ENCODE measurements around the gene POLR3E.

The POLR3E gene

DNA sequence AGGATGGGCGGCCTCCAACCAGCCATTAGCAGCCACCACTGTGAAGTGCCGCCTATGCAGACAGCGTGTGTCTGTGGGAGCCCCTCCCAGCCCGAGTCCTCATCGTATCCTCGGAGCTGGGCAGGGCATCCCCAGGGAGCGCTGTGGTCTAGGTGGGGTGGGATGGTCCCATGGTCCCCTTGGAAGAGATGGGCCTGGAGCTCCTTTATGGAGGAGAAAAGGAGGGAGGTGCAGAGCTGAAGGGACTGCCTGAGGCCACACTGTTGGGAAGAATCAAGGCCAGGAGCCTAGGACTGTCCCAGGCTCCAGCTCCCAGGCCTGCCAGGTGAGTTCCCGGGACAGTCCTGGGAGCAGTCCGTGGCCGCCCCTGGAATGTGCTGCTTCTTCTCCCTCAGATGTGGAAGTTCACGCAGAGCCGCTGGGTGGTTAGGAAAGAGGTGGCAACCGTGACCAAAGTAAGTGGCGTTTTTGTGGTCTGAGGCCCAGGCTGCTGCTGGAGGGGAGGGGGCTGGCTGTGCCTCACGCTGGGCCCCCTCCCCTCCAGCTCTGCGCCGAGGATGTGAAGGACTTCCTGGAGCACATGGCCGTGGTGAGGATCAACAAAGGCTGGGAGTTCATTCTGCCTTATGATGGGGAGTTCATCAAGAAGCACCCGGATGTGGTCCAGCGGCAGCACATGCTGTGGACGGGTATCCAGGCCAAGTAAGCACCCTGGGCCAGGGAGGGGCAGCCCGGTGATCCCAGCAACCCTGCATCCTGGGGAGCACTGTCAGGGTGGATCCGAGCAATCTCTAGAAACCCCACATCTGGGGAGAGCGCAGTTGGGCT, 27.0 kb downstream of the POLR3E start:
- ATAC-seq (ENCODE audit: insufficient read depth, low read depth): no peak
- peak; percentile 5 for DNase-seq
- no peaks in the 10 kb centered on the region for H3K9me3 ChIP-seq (ENCODE audit: insufficient read depth, low read length, severe bottlenecking)
- H3K4me1 ChIP-seq (ENCODE audit: insufficient read depth, low read length): no peaks in the 10 kb centered on the region
- H3K4me2 ChIP-seq (ENCODE audit: insufficient read depth, low read length): no peak overlapping the region
- TF ChIP-seq EZH2 (IDR thresholded peaks at IDR 0.05; ENCODE audit: borderline replicate concordance, low read depth, low read length, severe bottlenecking): no peak
- TF ChIP-seq, protein P1, sequence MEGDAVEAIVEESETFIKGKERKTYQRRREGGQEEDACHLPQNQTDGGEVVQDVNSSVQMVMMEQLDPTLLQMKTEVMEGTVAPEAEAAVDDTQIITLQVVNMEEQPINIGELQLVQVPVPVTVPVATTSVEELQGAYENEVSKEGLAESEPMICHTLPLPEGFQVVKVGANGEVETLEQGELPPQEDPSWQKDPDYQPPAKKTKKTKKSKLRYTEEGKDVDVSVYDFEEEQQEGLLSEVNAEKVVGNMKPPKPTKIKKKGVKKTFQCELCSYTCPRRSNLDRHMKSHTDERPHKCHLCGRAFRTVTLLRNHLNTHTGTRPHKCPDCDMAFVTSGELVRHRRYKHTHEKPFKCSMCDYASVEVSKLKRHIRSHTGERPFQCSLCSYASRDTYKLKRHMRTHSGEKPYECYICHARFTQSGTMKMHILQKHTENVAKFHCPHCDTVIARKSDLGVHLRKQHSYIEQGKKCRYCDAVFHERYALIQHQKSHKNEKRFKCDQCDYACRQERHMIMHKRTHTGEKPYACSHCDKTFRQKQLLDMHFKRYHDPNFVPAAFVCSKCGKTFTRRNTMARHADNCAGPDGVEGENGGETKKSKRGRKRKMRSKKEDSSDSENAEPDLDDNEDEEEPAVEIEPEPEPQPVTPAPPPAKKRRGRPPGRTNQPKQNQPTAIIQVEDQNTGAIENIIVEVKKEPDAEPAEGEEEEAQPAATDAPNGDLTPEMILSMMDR (IDR thresholded peaks at IDR 0.05; ENCODE audit: borderline replicate concordance, extremely low read depth, low read length, poor library complexity, severe bottlenecking): no peak
- no peaks in the 10 kb centered on the region for H3K27me3 ChIP-seq (ENCODE audit: insufficient read depth, low read length, poor library complexity)
- H4K20me1 ChIP-seq (ENCODE audit: insufficient read depth, low read length): peaks cover 45% of the 10 kb centered on the region
- H3K79me2 ChIP-seq (ENCODE audit: insufficient read depth, low read length): peaks cover 11% of the 10 kb centered on the region; the same call in 1 of the 2 replicates
- no peak overlapping the region for H3K9ac ChIP-seq (ENCODE audit: low read depth, low read length)
- H2AFZ ChIP-seq (ENCODE audit: low read depth, low read length): no peak overlapping the region
- no peak overlapping the region for H3K4me3 ChIP-seq (ENCODE audit: low read depth in 1 of 2, low read length in 2 of 2)
- no peak overlapping the region for H3K27ac ChIP-seq (ENCODE audit: low read length)
- H3K36me3 ChIP-seq (ENCODE audit: insufficient read depth, low read length): peaks cover 99% of the 10 kb centered on the region

DNA sequence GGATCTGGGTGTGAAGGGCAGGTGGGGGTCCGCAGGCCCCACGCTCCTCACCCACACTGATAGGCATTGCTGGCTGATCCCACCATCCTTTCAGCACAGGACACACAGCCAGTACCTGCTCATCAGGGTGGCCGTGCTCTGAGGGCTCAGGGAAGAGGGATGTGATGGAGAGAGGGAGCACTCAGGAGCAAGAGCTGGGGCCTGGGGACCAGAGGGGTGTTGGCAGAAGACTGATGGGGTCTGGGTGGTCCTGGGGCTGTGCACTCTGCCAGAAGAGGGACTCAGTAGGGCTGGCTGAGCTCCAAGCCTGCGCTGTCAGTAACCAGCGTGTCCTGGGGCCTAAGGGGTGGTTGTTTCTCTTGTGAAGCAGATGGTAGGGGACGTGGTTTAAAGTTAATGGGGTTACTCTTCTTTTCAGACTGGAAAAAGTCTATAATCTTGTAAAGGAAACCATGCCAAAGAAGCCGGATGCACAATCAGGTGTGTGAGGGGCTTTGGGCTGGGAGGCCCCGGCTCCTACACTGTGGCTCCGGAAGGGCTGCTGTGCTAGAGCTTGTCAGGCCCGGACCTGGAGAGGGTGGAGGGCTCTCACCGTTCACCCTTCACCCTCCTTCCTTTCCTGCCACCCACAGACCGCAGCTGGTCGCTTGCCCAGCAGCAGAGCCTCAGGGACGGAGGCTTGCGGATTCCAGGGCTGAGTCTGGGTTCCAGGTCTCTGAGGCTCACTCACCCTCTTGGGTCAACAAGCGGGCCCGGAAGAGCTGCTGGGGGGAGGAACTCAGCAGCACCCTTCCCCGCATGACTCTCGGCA, 27.8 kb downstream of the POLR3E start:
- no peak overlapping the region for H3K4me2 ChIP-seq (ENCODE audit: insufficient read depth, low read length)
- H3K9me3 ChIP-seq (ENCODE audit: insufficient read depth, low read length, severe bottlenecking): no peaks in the 10 kb centered on the region
- no peaks in the 10 kb centered on the region for H3K4me1 ChIP-seq (ENCODE audit: insufficient read depth, low read length)
- H3K79me2 ChIP-seq (ENCODE audit: insufficient read depth, low read length): peaks cover 11% of the 10 kb centered on the region; the same call in 1 of the 2 replicates
- H3K9ac ChIP-seq (ENCODE audit: low read depth, low read length): no peak overlapping the region
- no peak overlapping the region for H2AFZ ChIP-seq (ENCODE audit: low read depth, low read length)
- peaks cover 46% of the 10 kb centered on the region for H4K20me1 ChIP-seq (ENCODE audit: insufficient read depth, low read length)
- H3K36me3 ChIP-seq (ENCODE audit: insufficient read depth, low read length): peaks cover 99% of the 10 kb centered on the region
- DNase-seq (no peak), ATAC-seq (ENCODE audit: insufficient read depth, low read depth) (no peak)
- H3K27me3 ChIP-seq (ENCODE audit: insufficient read depth, low read length, poor library complexity): no peaks in the 10 kb centered on the region
- H3K4me3 ChIP-seq (ENCODE audit: low read depth in 1 of 2, low read length in 2 of 2): no peak overlapping the region
- TF ChIP-seq, protein P1 (IDR thresholded peaks at IDR 0.05; ENCODE audit: borderline replicate concordance, extremely low read depth, low read length, poor library complexity, severe bottlenecking): no peak
- TF ChIP-seq EZH2 (IDR thresholded peaks at IDR 0.05; ENCODE audit: borderline replicate concordance, low read depth, low read length, severe bottlenecking): no peak
- H3K27ac ChIP-seq (ENCODE audit: low read length): no peak overlapping the region

- H4K20me1 ChIP-seq (ENCODE audit: insufficient read depth, low read length): peaks cover 49% of the 10 kb centered on the region
- H3K27ac ChIP-seq (ENCODE audit: low read length): no peak overlapping the region
- DNase-seq (peak; percentile 1), ATAC-seq (ENCODE audit: insufficient read depth, low read depth) (no peak)
- H3K4me2 ChIP-seq (ENCODE audit: insufficient read depth, low read length): no peak overlapping the region
- H3K9me3 ChIP-seq (ENCODE audit: insufficient read depth, low read length, severe bottlenecking): no peaks in the 10 kb centered on the region
- no peaks in the 10 kb centered on the region for H3K27me3 ChIP-seq (ENCODE audit: insufficient read depth, low read length, poor library complexity)
- H2AFZ ChIP-seq (ENCODE audit: low read depth, low read length): no peak overlapping the region
- H3K79me2 ChIP-seq (ENCODE audit: insufficient read depth, low read length): peaks cover 11% of the 10 kb centered on the region; the same call in 1 of the 2 replicates
- H3K36me3 ChIP-seq (ENCODE audit: insufficient read depth, low read length): peaks cover 99% of the 10 kb centered on the region
- H3K9ac ChIP-seq (ENCODE audit: low read depth, low read length): no peak overlapping the region
- no peak overlapping the region for H3K4me3 ChIP-seq (ENCODE audit: low read depth in 1 of 2, low read length in 2 of 2)
- H3K4me1 ChIP-seq (ENCODE audit: insufficient read depth, low read length): no peaks in the 10 kb centered on the region
- TF ChIP-seq, protein P1 (IDR thresholded peaks at IDR 0.05; ENCODE audit: borderline replicate concordance, extremely low read depth, low read length, poor library complexity, severe bottlenecking): no peak
- no peak for TF ChIP-seq EZH2 (IDR thresholded peaks at IDR 0.05; ENCODE audit: borderline replicate concordance, low read depth, low read length, severe bottlenecking)
Measured at GRCh38 chr16:22325598-22326368, 28.6 kb downstream of the POLR3E start.

All from DND-41 (cell line).